Activated CD4-positive, alpha-beta memory T cell treated with anti-CD3 and anti-CD28 coated beads for 36 hours (primary cell): ENCODE results near the gene DNAH5. TPM values are rescaled to one million over a fixed set of nuclear protein-coding genes. Genes with fewer than 3 reads are reported as not detected.
"Not testable (repeated sequence)": the region's sequence is repeated elsewhere in the genome, so short reads cannot be mapped to it uniquely, and the experiment has no call there.

ENCODE experiments used
- CTCF ChIA-PET: fragments of 350-600 bp; sonication (Branson Sonifier 250); formaldehyde crosslinking; loops from one replicate; lab custom pipeline; 2021; ENCODE audit warnings: antibody characterized with exemption, inconsistent platforms; lab: Charles Lee
- POLR2A ChIA-PET: fragments of 350-600 bp; sonication (Branson Sonifier 250); formaldehyde crosslinking; loops from one replicate; lab custom pipeline; 2021; ENCODE audit warnings: antibody characterized with exemption; lab: Charles Lee
- DNase-seq: peaks from one replicate; pipeline ENCODE4 v3.0.0-alpha.2; 2020
- H3K27ac Mint-ChIP-seq: one replicate; pipeline ENCODE4 v1.8.0; 2021; ENCODE audit warnings: mixed read lengths
- H3K27me3 Mint-ChIP-seq: one replicate; pipeline ENCODE4 v1.8.0; 2021; ENCODE audit warnings: mixed read lengths
- H3K36me3 Mint-ChIP-seq: one replicate; pipeline ENCODE4 v1.8.0; 2021; ENCODE audit warnings: mixed read lengths
- H3K4me1 Mint-ChIP-seq: one replicate; pipeline ENCODE4 v1.8.0; 2021; ENCODE audit warnings: low read depth, mixed read lengths
- H3K4me3 Mint-ChIP-seq: one replicate; pipeline ENCODE4 v1.8.0; 2021; ENCODE audit warnings: mild to moderate bottlenecking, mixed read lengths
- H3K9me3 Mint-ChIP-seq: one replicate; pipeline ENCODE4 v1.8.0; 2021; ENCODE audit warnings: mixed read lengths
- intact Hi-C: fragments of 100-400 bp; cut with micrococcal nuclease; formaldehyde crosslinking; loops from one replicate; pipeline ENCODE4 v1.15.1; 2023
- total RNA-seq, 2 experiments: library from RNA; stranded (reverse); gene quantifications; one replicate each; pipeline ENCODE4 v1.2.3, GENCODE V29; 2021

DNAH5 gene, protein sequence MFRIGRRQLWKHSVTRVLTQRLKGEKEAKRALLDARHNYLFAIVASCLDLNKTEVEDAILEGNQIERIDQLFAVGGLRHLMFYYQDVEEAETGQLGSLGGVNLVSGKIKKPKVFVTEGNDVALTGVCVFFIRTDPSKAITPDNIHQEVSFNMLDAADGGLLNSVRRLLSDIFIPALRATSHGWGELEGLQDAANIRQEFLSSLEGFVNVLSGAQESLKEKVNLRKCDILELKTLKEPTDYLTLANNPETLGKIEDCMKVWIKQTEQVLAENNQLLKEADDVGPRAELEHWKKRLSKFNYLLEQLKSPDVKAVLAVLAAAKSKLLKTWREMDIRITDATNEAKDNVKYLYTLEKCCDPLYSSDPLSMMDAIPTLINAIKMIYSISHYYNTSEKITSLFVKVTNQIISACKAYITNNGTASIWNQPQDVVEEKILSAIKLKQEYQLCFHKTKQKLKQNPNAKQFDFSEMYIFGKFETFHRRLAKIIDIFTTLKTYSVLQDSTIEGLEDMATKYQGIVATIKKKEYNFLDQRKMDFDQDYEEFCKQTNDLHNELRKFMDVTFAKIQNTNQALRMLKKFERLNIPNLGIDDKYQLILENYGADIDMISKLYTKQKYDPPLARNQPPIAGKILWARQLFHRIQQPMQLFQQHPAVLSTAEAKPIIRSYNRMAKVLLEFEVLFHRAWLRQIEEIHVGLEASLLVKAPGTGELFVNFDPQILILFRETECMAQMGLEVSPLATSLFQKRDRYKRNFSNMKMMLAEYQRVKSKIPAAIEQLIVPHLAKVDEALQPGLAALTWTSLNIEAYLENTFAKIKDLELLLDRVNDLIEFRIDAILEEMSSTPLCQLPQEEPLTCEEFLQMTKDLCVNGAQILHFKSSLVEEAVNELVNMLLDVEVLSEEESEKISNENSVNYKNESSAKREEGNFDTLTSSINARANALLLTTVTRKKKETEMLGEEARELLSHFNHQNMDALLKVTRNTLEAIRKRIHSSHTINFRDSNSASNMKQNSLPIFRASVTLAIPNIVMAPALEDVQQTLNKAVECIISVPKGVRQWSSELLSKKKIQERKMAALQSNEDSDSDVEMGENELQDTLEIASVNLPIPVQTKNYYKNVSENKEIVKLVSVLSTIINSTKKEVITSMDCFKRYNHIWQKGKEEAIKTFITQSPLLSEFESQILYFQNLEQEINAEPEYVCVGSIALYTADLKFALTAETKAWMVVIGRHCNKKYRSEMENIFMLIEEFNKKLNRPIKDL (N-terminal part only)
- not detected for total RNA-seq

DNA sequence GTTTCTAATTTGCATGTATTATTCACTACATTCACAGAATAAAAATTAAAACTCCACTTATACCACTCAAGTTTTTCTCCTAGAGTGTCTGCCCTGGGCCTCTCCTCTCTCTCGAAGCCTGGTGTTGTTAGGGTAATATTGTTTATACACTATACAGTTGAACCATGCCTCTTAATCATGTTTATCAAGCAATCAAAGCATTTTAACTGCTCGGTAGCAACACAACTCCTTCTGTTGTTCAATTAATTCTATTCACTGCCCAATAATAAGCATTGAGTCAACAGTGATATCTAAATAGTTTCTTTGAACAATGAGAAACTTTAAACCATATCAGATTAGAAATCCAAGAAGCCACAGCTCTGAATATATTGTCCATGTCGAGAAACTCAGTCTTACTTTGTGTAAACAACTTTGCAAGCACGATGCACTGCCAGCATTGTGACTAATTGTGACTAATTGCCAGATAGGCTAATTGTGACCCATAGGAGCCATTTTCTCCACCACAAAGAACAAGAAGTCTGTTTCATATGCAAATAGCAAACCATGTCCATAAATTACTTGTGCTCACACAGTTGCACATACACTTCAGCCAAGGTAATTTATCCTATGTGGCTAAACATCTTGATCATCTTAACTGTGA lies at the start of gene DNAH5:
Gene DNAH5 (minus strand): TSS at position 129 of the 640 bp plus-strand sequence. CDS start 250 bp downstream, outside the sequence.
- no peak within 1 kb of the TSS for H3K4me3 Mint-ChIP-seq
- no peaks in the 10 kb centered on the region for H3K36me3 Mint-ChIP-seq
- no peaks in the 10 kb centered on the region for H3K4me1 Mint-ChIP-seq
- DNase-seq: no peak
- CTCF ChIA-PET: no interaction called here
- H3K27ac Mint-ChIP-seq: no peak within 1 kb of the TSS
- no peaks in the 10 kb centered on the region for H3K9me3 Mint-ChIP-seq
- POLR2A ChIA-PET: no interaction called here
- H3K27me3 Mint-ChIP-seq: no peaks in the 10 kb centered on the region
- intact Hi-C loops: no loop called here

DNA sequence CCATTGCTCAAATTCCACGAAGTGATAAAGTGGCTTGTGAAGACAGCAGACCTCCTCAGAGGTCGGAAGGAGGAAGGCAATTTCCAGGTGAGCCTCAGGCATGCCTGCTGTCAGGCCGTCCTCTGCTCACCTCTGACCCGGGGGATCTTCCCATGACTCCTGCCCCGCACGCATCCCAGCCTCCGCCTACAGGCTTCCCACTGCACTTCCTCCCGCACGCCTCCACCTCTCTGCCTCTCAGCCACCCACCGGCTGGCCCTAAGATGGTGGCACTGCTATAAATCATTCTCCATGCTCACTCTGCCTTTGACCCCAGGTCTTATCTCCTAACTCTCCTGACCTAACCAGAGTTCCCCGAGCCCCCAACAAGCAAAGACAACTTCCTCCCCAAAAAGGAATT lies 49.4 kb upstream of the DNAH5 start:
- ChIA-PET POLR2A (no interaction called here), CTCF (no interaction called here)
- no peak for DNase-seq
- H3K36me3 Mint-ChIP-seq: no peaks in the 10 kb centered on the region
- no peaks in the 10 kb centered on the region for H3K27me3 Mint-ChIP-seq
- H3K9me3 Mint-ChIP-seq: peaks cover 12% of the 10 kb centered on the region
- no peak overlapping the region for H3K4me3 Mint-ChIP-seq
- H3K4me1 Mint-ChIP-seq: no peaks in the 10 kb centered on the region
- intact Hi-C loops: no loop called here
- no peak overlapping the region for H3K27ac Mint-ChIP-seq

DNA sequence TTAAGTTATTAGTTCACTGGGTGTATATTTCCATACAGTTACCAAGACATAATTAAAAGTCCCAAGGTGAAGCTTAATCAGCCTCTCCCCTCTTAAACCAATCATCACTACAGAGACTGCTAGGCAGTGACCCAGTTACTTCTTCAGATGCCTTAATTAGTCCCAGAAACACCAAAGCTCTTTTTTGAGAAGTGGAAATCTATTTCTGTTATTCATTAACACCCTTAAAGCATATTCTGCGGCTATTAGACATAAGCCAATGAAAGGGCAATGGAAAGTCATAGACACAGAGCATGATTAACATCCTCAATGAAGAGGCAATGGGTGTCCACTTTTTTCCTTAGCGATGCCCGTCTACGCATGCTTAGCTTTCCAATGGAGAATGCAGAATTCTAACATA lies 48.3 kb upstream of the DNAH5 start:
- H3K4me3 Mint-ChIP-seq: no peak overlapping the region
- H3K4me1 Mint-ChIP-seq: no peaks in the 10 kb centered on the region
- ChIA-PET POLR2A (no interaction called here), CTCF (no interaction called here)
- H3K9me3 Mint-ChIP-seq: peaks cover 12% of the 10 kb centered on the region
- no peak overlapping the region for H3K27ac Mint-ChIP-seq
- intact Hi-C loops: no loop called here
- no peak for DNase-seq
- no peaks in the 10 kb centered on the region for H3K36me3 Mint-ChIP-seq
- no peaks in the 10 kb centered on the region for H3K27me3 Mint-ChIP-seq

DNA sequence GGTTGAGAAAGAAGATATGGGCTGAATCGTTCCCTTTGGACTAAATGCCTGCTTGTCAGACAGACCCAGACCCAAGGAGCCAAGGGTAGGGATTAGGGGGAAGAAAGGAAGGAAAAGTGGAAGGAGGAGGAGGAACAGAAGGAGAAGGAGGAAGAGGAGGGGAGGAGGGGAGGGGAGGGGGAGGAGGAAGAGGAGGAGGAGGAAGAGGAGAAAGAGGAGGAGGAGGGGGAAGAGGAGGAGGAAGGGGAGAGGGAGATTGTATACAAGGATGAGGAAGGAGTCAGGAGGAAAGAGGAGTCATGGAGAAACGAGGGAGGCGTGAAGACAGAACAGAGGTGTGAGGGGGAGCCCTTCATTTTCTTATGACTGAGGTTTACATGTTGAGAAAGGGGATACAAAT lies 46.9 kb upstream of the DNAH5 start:
- Mint-ChIP-seq H3K27me3 (no peaks in the 10 kb centered on the region), H3K4me1 (no peaks in the 10 kb centered on the region), H3K36me3 (no peaks in the 10 kb centered on the region), H3K27ac (no peak overlapping the region), H3K4me3 (no peak overlapping the region), H3K9me3 (peaks cover 4% of the 10 kb centered on the region)
- DNase-seq: no peak
- CTCF ChIA-PET: no interaction called here
- POLR2A ChIA-PET: no interaction called here
- intact Hi-C loops: no loop called here

DNA sequence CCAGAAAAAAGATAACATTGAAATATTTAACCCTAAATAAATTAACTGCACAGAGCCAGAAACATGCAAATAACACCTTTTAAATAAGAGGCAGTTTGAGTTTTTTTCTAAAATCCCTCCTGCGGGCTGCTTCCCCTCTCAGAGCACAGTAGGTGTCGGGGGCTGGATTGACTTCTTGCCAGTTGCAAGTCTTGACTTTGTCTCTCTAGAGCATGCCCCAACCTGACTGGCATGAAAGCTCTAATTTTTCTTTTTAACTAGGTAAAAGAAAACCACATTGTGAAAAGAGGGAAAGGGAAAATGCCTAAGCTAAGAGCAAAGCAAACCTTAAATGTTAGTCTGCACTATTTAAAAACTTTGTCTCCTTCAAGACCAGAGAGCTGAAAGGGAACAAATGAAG lies 46.4 kb upstream of the DNAH5 start:
- Mint-ChIP-seq H3K36me3 (no peaks in the 10 kb centered on the region), H3K9me3 (no peaks in the 10 kb centered on the region), H3K27me3 (no peaks in the 10 kb centered on the region), H3K4me1 (no peaks in the 10 kb centered on the region), H3K27ac (no peak overlapping the region), H3K4me3 (no peak overlapping the region)
- ChIA-PET CTCF (no interaction called here), POLR2A (no interaction called here)
- intact Hi-C loops: no loop called here
- no peak for DNase-seq

DNA sequence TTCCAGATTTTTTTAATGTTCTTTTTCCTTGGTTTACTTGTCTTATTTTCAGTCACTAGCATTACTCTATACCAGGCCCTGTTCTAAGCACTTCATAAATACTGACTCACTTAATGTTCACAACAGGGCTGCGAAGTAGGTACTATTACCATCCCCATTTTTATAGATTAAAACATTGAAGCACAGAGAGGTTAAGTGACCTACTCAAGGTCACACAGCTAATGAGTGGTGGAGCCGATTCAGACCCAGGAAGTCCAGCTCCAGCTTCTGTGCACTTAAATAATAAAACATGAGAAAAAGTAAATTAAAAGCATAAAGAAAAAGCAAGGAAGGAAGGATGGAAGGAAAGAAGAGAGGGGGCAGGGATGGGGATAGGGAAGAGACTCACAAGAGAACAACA lies 45.3 kb upstream of the DNAH5 start:
- Mint-ChIP-seq H3K27ac (no peak overlapping the region), H3K9me3 (no peaks in the 10 kb centered on the region), H3K4me1 (no peaks in the 10 kb centered on the region), H3K36me3 (no peaks in the 10 kb centered on the region), H3K27me3 (no peaks in the 10 kb centered on the region), H3K4me3 (no peak overlapping the region)
- CTCF ChIA-PET: interaction anchor here (1.4 kb wide), 1 partner anchor 280 kb away, joined by 3 read pairs; no protein-coding TSS in a partner anchor
- POLR2A ChIA-PET: no interaction called here
- DNase-seq: no peak
- intact Hi-C loops: loop anchor here (5.0 to 10.0 kb wide), 2 partner anchors 362 to 655 kb away; no protein-coding TSS in a partner anchor

DNA sequence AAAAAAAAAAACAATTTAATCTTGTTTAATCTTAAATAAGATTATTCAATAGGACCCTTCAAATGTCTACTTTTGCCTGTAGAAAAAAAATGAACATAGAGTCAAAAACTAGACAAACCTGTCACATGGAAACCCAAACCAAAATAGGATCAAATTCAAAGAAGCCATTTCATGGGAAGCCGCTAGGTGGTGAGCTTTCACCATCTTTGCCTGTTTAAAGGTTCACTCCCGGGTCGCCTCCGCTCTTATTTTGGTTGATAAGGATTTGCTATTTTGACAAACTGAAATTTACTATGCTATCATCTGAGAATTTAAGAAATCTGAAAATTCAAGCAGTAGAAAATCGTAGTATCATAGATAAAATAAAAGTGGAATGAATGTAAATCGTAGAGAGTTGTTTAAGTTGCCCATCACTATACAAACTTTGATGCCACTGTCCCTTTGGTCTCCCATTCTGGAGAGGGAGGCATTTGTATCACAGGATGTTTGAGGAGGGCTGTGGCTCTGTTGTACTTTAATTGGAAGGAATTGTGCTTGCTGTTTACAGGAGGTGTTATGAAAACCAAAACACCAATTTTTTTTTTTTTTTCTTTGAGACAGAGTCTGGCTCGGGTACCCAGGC lies 43.5 kb upstream of the DNAH5 start:
- Mint-ChIP-seq H3K4me1 (no peaks in the 10 kb centered on the region), H3K27me3 (no peaks in the 10 kb centered on the region), H3K27ac (no peak overlapping the region), H3K4me3 (no peak overlapping the region), H3K36me3 (no peaks in the 10 kb centered on the region), H3K9me3 (no peaks in the 10 kb centered on the region)
- POLR2A ChIA-PET: no interaction called here
- CTCF ChIA-PET: interaction anchor here (0.6 to 1.2 kb wide), 3 partner anchors 217 to 661 kb away, joined by 3 read pairs; no protein-coding TSS in a partner anchor
- intact Hi-C loops: loop anchor here (1.0 to 10.0 kb wide), 3 partner anchors 282 to 657 kb away; no protein-coding TSS in a partner anchor
- DNase-seq: peak; percentile 43

DNA sequence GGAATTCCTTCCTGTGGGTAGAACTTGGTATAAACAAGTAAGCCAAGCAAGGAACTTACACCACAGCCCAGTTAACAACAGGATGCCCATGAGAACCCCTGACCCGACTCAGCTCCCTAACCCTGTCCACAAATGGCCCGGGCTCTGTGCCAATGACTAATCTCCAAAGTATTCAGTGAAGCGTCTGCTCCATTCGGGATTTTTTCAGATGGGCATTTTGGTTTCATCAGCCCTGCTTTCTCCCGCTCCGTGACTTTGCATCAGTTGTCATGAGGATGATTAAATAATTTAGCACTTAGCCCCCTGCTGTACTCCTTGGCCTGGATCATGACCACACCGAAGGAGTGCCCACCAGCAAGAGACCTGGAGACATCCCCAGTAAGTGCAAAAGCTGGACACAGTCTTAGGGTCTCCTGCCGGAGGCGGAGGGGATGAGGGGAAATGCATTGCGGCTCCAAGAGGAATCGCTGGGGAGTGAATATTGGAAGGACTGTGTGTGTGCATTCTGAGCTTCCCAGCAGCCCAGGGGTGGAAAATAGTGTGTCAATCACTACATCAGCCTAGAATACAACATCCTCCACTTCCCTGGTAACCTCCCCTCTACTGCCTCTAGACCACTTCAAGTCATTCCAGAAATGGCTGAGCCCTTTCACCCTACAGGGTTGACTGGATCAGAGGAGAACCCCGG lies 41.4 kb upstream of the DNAH5 start:
- CTCF ChIA-PET: interaction anchor here (2.0 kb wide), 1 partner anchor 284 kb away, joined by 8 read pairs; no protein-coding TSS in a partner anchor

DNA sequence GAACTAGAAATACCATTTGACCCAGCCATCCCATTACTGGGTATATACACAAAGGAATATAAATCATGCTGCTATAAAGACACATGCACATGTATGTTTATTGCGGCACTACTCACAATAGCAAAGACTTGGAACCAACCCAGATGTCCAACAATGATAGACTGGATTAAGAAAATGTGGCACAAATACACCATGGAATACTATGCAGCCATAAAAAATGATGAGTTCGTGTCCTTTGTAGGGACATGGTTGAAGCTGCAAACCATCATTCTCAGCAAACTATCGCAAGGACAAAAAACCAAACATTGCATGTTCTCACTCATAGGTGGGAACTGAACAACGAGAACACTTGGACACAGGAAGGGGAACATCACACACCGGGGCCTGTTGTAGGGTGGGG lies 40.4 kb upstream of the DNAH5 start:
- H3K4me1 Mint-ChIP-seq, H3K36me3 Mint-ChIP-seq, H3K27me3 Mint-ChIP-seq, H3K4me3 Mint-ChIP-seq, DNase-seq, H3K9me3 Mint-ChIP-seq, POLR2A ChIA-PET, CTCF ChIA-PET, H3K27ac Mint-ChIP-seq: not testable (repeated sequence)
- intact Hi-C loops: loop anchor here (5.0 to 10.0 kb wide), 2 partner anchors 367 to 660 kb away; no protein-coding TSS in a partner anchor

More for the DNA sequence above, 41.4 kb upstream of the DNAH5 start:
- Mint-ChIP-seq H3K9me3 (no peaks in the 10 kb centered on the region), H3K27me3 (no peaks in the 10 kb centered on the region), H3K4me3 (no peak overlapping the region), H3K27ac (no peak overlapping the region), H3K4me1 (no peaks in the 10 kb centered on the region), H3K36me3 (no peaks in the 10 kb centered on the region)
- intact Hi-C loops: loop anchor here (5.0 to 10.0 kb wide), 2 partner anchors 366 to 659 kb away; no protein-coding TSS in a partner anchor
- no peak for DNase-seq
- POLR2A ChIA-PET: no interaction called here

DNA sequence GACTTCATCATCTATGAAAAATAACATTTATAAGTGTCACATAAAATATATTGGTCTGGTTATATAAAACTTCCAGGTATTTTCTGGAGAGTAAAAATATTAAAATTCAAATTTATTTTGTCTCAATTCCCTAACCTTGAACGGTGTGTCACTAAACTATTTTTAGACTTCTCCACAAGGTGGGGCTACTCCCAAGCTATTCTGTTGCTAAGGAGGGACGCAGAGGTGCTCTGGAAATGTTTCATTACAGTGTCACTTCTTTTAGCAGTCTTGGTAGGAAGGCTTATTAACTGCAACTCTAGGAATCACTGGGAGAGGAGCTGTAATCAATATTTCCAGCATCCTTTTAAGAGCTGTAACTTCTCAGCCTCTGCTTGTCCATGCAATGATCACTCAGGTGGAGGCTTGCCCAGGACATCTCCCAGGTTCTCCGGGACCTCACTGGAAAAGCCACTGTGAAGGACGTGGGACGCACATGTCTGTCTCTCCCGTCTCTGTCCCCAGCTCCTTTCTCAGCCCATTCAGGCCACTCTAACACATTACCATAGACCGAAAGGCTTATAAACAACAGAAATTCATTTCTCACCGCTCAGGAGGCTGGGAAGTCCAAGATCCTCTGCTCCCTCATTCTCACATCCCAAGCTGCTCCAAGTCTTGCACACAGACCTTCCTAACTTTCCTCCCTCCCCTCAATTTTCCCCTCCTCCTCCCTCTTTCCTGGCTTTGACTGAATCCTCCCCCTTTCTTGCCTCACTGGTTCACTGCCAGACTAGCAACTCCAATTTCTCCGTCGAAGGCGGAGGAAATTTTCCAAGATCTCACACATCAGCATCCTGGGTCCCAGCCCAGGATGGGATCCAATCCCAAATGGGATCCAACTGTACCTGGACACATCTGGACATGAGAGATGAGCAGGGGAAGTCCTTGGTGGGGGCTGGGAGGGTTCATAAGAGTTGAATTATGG lies 32.7 kb upstream of the DNAH5 start:
- Mint-ChIP-seq H3K4me1 (no peaks in the 10 kb centered on the region), H3K27me3 (no peaks in the 10 kb centered on the region), H3K27ac (no peak overlapping the region), H3K9me3 (no peaks in the 10 kb centered on the region), H3K36me3 (no peaks in the 10 kb centered on the region), H3K4me3 (no peak overlapping the region)
- POLR2A ChIA-PET: no interaction called here
- CTCF ChIA-PET: no interaction called here
- DNase-seq: no peak
- intact Hi-C loops: no loop called here
